ENCODE data around the gene FIBP.

DNA sequence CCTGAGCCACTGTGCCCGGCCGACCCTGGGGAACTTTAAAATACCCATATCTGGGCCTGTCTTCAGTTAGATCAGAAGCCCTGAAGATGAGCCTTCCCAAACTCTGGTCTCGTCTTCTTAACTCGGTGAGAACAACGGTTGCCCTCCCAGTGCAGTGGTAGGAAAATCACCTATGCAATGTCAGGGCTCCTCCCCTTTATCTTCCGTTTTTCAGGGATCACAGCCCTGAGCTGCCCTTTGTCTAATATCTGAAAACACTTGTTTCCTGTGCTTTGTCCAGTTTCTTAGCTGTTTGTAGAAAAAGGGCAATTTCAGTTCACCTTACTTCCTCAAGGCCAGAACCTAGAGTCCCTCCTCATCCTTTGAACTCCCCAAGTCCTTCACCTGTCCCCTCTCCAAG is 40.4 kb upstream of the FIBP start:
- TF ChIP-seq CTCF (IDR thresholded peaks at IDR 0.05; ENCODE audit: control extremely low read depth in 1 of 3, insufficient read depth in 1 of 3, low read depth in 1 of 3, low read length in 3 of 3) (no peak), POLR2A (IDR thresholded peaks at IDR 0.05; ENCODE audit: control extremely low read depth in 1 of 2, low read depth in 2 of 2, low read length in 2 of 2) (no peak), HDAC2 (IDR thresholded peaks at IDR 0.05; ENCODE audit: borderline replicate concordance in 1 of 2, low read depth in 2 of 2, low read length in 2 of 2) (no peak), RXRA (IDR thresholded peaks at IDR 0.05; ENCODE audit: insufficient read depth, low read depth, low read length) (no peak), SRF (IDR thresholded peaks at IDR 0.05; ENCODE audit: low read depth, low read length) (no peak), CEBPB (IDR thresholded peaks at IDR 0.05; ENCODE audit: low read depth, low read length) (no peak), SUZ12 (IDR thresholded peaks at IDR 0.05; ENCODE audit: low read length) (no peak)
